ENCODE data around the gene SLC24A3.

GRCh38 chr20:19363476-19363875 lies 151.0 kb downstream of the SLC24A3 start:
- TF ChIP-seq EZH2 (IDR thresholded peaks at IDR 0.05; ENCODE audit: insufficient read depth, poor library complexity, severe bottlenecking): no peak
- no peak for TF ChIP-seq EZH2phosphoT487 (IDR thresholded peaks at IDR 0.05; ENCODE audit: insufficient read depth, low read depth)
